AG09309 (cell line): Measurements from ENCODE around the gene CCNY.

Source experiments
- DNase-seq: peaks from one replicate; pipeline ENCODE4 v3.0.0-alpha.2; 2010; ENCODE audit warnings: low read depth
- H3K4me3 ChIP-seq: 2 replicates; pipeline ENCODE4 v1.5.1; 2011; ENCODE audit warnings: mild to moderate bottlenecking, low read depth, low read length, moderate library complexity; ENCODE audit not compliant: control insufficient read depth
- TF ChIP-seq, protein P1 (sequence below): IDR thresholded peaks from 2 replicates; pipeline ENCODE4 v1.5.1; 2011; ENCODE audit warnings: mild to moderate bottlenecking, low read depth, low read length, inconsistent platforms; ENCODE audit not compliant: insufficient read depth, control insufficient read depth; ENCODE audit errors: missing control alignments

The CCNY gene

DNA sequence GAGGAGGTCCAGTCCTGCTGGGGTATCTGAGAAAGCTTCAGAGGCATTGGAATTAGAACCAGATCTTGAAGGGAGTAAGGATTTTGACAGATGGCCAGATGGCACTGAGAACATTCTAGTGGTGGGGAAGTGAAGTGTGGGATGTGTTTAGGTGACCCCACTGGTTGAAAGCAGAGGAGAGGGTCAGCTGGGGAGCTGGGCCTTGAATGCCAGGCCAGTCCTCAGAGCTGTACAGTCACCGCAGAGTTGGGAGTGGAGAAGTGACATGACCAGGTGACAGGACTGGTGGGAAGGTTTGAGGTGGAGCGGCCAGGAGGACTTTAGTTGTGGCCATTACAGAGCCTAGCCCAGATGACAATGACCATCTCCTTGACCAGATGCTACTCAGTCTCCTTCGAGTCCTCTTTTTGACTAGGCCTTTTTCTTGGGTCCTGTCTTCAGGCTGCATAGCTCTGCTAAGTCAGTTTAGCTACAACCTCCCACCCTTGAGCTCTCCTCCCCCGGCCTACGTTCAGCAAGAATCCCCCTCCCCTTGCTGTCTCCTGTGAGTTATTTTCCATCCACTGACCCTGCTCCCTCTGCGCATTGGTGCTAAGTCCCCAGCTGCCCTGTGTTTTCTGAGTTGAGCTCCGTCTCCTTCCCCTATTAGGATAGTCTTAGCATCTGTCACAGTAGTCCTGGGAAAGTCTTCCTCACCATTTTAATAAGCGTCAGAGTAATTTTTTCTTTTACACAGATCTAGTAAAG is 56.3 kb downstream of the CCNY start:
- no peak for DNase-seq
- TF ChIP-seq, protein P1, sequence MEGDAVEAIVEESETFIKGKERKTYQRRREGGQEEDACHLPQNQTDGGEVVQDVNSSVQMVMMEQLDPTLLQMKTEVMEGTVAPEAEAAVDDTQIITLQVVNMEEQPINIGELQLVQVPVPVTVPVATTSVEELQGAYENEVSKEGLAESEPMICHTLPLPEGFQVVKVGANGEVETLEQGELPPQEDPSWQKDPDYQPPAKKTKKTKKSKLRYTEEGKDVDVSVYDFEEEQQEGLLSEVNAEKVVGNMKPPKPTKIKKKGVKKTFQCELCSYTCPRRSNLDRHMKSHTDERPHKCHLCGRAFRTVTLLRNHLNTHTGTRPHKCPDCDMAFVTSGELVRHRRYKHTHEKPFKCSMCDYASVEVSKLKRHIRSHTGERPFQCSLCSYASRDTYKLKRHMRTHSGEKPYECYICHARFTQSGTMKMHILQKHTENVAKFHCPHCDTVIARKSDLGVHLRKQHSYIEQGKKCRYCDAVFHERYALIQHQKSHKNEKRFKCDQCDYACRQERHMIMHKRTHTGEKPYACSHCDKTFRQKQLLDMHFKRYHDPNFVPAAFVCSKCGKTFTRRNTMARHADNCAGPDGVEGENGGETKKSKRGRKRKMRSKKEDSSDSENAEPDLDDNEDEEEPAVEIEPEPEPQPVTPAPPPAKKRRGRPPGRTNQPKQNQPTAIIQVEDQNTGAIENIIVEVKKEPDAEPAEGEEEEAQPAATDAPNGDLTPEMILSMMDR = no peak
- H3K4me3 ChIP-seq = no peak overlapping the region

DNA sequence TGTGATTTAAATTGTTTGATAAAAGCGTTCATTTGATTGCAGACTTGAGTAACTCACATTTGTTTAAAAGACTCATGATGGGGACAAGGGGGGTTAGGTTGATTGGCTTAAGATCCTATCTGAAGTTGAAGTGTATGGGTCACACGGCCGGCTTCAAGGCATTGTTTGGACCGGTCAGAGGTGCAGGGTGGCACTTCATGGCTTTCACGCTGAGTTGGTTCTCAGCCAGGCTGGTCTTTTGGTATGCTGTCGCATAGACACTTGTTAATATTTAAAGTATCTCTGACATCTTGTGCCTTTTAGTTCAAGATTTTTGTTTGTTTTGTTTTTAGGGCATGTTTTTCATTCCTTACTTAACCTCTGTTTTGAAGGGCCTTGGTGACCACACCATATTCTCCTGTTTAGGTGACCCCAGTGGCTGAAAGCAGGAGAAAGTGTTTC is 58.1 kb downstream of the CCNY start:
- no peak overlapping the region for H3K4me3 ChIP-seq
- TF ChIP-seq, protein P1 = no peak
- no peak for DNase-seq

- H3K4me3 ChIP-seq = no peak overlapping the region
- TF ChIP-seq, protein P1 = no peak
- DNase-seq = no peak
Measured at GRCh38 chr10:35394934-35395333, 58.6 kb downstream of the CCNY start.

- H3K4me3 ChIP-seq = no peak overlapping the region
Measured at GRCh38 chr10:35396560-35397434, 60.5 kb downstream of the CCNY start.

DNA sequence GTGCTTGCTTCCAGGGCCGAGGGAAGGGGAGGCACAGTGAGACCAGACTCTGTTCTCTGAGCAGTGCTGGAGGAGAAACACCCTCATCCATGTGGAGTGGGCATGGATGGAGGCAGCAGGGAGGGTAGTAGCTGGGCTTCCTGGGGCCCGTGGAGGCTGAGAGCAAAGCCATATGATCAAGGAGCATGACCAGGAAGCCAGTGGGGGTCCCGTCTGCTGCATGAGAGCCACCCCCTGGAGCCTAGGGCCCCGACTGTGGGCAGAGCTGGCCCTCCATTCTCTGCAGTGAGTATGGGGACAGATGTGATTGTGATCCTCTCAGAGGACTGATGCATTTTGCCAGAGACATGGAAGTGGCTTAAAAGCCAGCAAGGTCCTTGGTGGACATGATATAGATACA is 61.6 kb downstream of the CCNY start:
- no peak for DNase-seq
- H3K4me3 ChIP-seq = no peak overlapping the region
- TF ChIP-seq, protein P1 = no peak

More at GRCh38 chr10:35396560-35397434, 60.5 kb downstream of the CCNY start:
- TF ChIP-seq, protein P1 = no peak
- DNase-seq = no peak

DNA sequence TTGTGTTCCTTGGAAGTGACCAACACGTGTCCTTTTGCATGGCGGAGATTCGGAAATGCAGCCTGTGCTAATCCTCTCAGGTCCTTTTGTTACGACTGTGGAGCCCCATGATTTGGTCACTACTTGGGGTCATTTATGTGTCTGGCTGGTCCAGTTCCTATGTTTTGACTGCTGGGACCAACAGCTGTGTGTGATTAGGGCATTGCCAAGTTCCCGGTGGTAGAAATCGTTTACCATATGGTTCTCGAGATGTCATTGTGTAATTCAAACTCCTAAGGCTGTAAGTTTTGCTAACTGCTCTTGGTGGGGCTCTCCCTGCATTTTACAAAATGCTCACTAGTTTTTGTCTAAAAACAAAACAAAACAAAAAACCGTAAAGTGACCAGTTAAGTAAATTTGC is 62.0 kb downstream of the CCNY start:
- TF ChIP-seq, protein P1 = no peak
- peak; percentile 28 for DNase-seq
- H3K4me3 ChIP-seq = no peak overlapping the region
